Suppressor macrophage (primary cell): ENCODE measurements around the gene TRAM2.

Source experiments
- DNase-seq, 4 experiments: peaks; one replicate each; pipeline ENCODE4 v3.0.0-alpha.2; 2020 to 2022

Gene TRAM2

GRCh38 chr6:52546192-52546591, 30.7 kb downstream of the TRAM2 start:
- DNase-seq = no peak

DNA sequence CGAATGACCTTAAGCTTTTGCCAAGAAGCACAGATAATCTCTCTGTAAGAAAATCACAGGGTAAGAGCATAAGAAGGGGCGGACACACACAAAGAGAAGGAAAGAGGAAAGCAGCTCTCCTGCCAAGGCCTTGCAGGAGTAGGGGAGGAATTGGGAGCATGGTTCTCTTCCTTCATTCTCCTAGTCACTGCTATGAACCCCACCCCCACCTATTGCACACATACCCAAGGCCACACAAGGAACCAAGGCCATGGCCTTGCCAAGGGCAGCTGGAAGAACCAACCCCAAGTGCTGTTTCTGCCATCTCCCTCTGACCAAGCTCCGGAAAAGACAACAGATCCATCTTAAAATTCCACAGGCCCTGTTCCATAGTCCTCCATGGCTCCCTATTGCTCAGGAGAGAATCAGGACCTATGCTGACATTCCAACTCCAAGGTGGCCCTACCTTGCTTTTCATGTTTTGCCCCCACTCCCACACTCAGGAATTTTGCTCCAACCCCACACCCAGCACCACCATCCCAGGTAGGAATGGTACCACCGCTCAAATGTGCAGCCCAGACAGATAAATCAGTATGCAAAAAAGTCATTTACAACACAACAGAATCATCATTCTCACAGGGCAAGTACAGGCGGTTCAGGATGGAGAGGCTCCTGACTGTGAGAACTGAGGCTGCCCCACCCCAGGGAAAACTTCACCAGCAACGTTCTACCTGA, 31.3 kb downstream of the TRAM2 start:
- no peak for DNase-seq

GRCh38 chr6:52544602-52545405, 32.1 kb downstream of the TRAM2 start:
- no peak for DNase-seq

- DNase-seq = no peak
Measured at GRCh38 chr6:52543729-52544601, 32.9 kb downstream of the TRAM2 start.

GRCh38 chr6:52543262-52543661, 33.6 kb downstream of the TRAM2 start:
- no peak for DNase-seq

DNA sequence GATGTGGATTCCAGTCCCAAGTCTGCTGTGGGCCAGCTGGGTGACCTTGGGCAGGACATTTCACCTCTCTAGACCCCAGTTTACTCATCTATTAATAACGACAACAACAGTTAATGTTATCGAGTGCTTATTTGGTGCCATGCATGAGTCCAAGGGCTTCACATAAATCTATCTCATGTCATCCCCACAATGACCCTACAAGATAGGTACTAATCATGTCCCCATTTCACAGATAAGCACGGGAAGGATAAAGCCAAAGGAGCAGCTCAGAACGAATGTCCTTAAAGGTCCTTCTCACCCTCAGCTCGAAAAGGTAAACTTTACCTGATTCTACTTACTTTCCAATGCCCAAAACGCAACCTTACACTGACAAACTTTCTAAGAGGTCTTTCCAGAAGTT, 35.7 kb downstream of the TRAM2 start:
- no peak for DNase-seq

- DNase-seq = no peak
Measured at GRCh38 chr6:52540286-52540902, 36.5 kb downstream of the TRAM2 start.

DNA sequence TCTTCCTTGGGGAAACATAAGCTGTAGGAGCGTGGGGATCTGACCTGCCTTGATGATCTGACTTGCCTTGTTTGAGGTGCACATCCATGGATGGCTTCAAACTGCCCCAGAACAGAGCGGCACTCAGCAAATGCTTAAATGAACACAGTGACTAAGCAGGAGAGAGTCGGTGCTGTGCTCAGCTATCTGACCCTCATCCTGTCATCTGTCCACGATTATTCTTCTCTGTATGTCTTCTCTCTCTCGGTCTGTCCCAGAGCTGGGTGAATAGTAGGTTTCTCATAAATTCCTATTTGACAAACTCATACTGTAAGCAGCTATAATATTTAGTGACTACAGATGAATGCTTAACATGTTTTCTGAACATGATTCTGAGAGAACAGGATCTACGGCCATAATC, 37.3 kb downstream of the TRAM2 start:
- no peak for DNase-seq

GRCh38 chr6:52538901-52539354, 37.9 kb downstream of the TRAM2 start:
- no peak for DNase-seq

DNA sequence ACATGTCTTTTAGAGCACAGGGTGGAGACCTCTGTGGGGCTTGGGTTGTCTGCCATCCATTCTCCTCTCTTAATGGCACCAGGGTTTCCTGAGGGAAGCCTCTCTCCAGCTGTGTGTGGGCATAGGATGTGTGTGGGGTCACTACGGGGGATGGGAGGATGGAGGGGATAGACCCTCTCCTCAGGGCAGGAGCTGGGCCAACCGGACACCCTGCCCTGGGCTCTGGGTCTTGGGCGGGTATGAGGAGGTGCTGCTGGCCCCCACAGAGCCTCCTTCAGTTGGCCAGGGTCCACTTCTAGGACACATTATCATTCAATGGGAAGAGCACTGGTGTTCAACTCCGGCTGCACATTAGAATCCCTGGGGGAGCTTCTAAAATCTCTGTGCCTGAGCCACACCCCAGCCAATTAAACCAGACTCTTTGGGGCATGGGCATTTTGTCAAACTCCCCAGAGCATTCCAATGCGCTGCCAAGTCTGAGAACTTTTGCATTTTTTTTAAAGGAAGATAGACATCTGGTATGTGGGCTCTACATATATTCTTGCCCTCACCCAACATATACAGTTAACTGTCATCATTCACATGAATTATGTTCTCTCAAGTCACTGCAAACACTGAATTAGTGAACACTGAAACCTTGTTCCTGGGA, 38.5 kb downstream of the TRAM2 start:
- no peak for DNase-seq

- no peak for DNase-seq
Measured at GRCh38 chr6:52537001-52537753, 39.7 kb downstream of the TRAM2 start.

DNA sequence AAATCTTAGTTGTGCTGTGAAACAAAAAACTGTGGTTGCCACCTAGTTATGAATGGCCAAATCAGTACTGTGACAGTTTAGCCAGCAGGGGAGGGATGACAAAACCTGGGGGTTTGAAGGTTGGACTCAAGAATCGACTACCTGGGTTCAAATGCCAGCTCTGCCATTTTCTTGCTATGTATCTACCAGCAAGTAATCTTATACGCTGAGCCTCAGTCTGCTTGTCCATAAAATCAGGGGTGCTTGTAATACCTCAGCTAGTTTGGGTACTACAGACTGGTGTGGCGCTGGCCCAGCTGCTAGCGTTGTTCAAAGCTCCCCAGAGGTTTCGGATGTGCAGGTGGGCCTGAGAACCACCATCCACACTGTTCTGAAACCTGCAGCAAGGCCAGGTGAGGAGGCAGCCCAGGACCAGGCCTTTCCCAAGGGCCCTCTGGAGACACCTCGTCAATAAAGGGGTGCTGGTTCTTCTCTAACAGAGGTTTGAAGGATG, 40.4 kb downstream of the TRAM2 start:
- DNase-seq = no peak

- DNase-seq = no peak
Measured at GRCh38 chr6:52535711-52536423, 41.0 kb downstream of the TRAM2 start.

- no peak for DNase-seq
Measured at GRCh38 chr6:52534966-52535390, 41.9 kb downstream of the TRAM2 start.

DNA sequence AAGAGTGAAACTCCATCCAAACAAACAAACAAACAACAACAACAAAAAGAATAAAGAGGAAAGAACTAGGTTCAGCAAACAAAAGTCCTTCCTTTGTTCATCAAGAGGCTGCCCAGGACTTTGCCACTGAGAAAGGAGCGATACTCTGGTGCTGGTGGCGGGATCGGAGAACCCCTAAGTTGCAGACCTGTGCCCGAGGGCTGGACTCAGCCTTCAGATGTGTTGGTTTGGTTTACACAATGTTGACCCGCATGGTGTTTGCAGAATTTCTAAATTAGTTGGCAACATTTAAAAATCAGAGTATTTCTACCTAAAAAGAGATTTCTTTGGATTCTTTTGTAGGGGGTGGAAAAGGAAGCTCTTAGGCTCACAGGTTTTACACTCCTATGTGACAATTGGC, 42.5 kb downstream of the TRAM2 start:
- DNase-seq = no peak

GRCh38 chr6:52533491-52533890, 43.4 kb downstream of the TRAM2 start:
- no peak for DNase-seq

- no peak for DNase-seq
Measured at GRCh38 chr6:52532457-52532856, 44.4 kb downstream of the TRAM2 start.

DNA sequence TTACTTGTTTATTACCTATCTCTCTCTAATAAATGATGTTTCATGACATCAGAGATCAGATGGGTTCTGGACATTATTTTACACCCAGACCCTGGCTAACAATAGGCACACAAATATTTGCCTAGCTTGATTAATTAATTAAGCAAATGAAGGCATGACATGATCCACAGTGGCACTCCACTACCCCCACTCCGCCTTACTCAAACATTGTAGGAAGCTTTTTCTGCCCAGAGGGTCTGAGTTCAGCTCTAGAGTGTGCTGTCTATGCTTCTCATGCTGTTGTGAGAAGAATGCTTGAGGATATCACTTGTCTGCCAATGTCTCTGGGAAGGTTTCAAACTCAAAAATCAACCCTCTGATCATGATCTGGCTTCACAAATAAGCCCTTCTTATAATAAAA, 45.0 kb downstream of the TRAM2 start:
- no peak for DNase-seq

GRCh38 chr6:52531396-52531795, 45.5 kb downstream of the TRAM2 start:
- no peak for DNase-seq

GRCh38 chr6:52530351-52530750, 46.5 kb downstream of the TRAM2 start:
- DNase-seq = no peak
